Kidney glomerular epithelial cell (primary cell): ENCODE measurements around the gene ADORA2A.

Source experiments
- DNase-seq: peaks from one replicate; lab custom pipeline; 2025; lab: John Stamatoyannopoulos, UW

Gene ADORA2A

GRCh38 chr22:24433001-24433827 is 5.8 kb downstream of the ADORA2A start:
- DNase-seq, result no peak

GRCh38 chr22:24433828-24434470 is 6.5 kb downstream of the ADORA2A start:
- DNase-seq, result no peak

GRCh38 chr22:24434471-24435322 is 7.3 kb downstream of the ADORA2A start:
- DNase-seq, result no peak

- DNase-seq, result no peak
Measured at GRCh38 chr22:24435323-24435645, 7.9 kb downstream of the ADORA2A start.

- no peak for DNase-seq
Measured at GRCh38 chr22:24435861-24436371, 8.5 kb downstream of the ADORA2A start.

GRCh38 chr22:24436553-24436952 is 9.2 kb downstream of the ADORA2A start:
- DNase-seq, result no peak

- DNase-seq, result no peak
Measured at GRCh38 chr22:24437091-24437490, 9.7 kb downstream of the ADORA2A start.

GRCh38 chr22:24437741-24438328 is 10.4 kb downstream of the ADORA2A start:
- DNase-seq, result peak; percentile 7

- no peak for DNase-seq
Measured at GRCh38 chr22:24440270-24440717, 12.9 kb downstream of the ADORA2A start.

GRCh38 chr22:24440718-24441405 is 13.5 kb downstream of the ADORA2A start:
- DNase-seq, result no peak

GRCh38 chr22:24441406-24442351 is 14.3 kb downstream of the ADORA2A start:
- DNase-seq, result no peak

- DNase-seq, result no peak
Measured at GRCh38 chr22:24442352-24442744, 14.9 kb downstream of the ADORA2A start.

- no peak for DNase-seq
Measured at GRCh38 chr22:24443668-24444067, 16.3 kb downstream of the ADORA2A start.

- no peak for DNase-seq
Measured at GRCh38 chr22:24444251-24444650, 16.9 kb downstream of the ADORA2A start.

- DNase-seq, result no peak
Measured at GRCh38 chr22:24444729-24445466, 17.5 kb downstream of the ADORA2A start.

- no peak for DNase-seq
Measured at GRCh38 chr22:24445481-24446259, 18.3 kb downstream of the ADORA2A start.

GRCh38 chr22:24446260-24446611 is 18.8 kb downstream of the ADORA2A start:
- no peak for DNase-seq

- no peak for DNase-seq
Measured at GRCh38 chr22:24450610-24451009, 23.2 kb downstream of the ADORA2A start.

- no peak for DNase-seq
Measured at GRCh38 chr22:24451162-24451561, 23.8 kb downstream of the ADORA2A start.
